Left lobe of liver (tissue), 2 donors: ENCODE data around the gene TICAM1. TPM values are rescaled to one million over a fixed set of nuclear protein-coding genes. Genes with fewer than 3 reads are reported as not detected.

Experiments
- ATAC-seq: fragments of 200-7000 bp; cut with Tn5 transposase; one replicate; pipeline ENCODE4 v1.9.1; 2020; ENCODE audit warnings: mild to moderate bottlenecking, moderate library complexity
- DNase-seq: peaks from one replicate; pipeline ENCODE4 v3.0.0-alpha.2; 2020; ENCODE audit warnings: low spot score
- total RNA-seq: library from RNA; stranded (reverse); gene quantifications from one replicate; pipeline ENCODE4 v1.2.1, GENCODE V29; 2021
- donor health status: DM: no; HTN: no; CAD: no; lungs with moderate emphysema.
- donor health status: DM: no; HTN: yes; CAD: no.

The TICAM1 gene
- total RNA-seq, 1 donor from 2014 or later, result 11.1 TPM

DNA sequence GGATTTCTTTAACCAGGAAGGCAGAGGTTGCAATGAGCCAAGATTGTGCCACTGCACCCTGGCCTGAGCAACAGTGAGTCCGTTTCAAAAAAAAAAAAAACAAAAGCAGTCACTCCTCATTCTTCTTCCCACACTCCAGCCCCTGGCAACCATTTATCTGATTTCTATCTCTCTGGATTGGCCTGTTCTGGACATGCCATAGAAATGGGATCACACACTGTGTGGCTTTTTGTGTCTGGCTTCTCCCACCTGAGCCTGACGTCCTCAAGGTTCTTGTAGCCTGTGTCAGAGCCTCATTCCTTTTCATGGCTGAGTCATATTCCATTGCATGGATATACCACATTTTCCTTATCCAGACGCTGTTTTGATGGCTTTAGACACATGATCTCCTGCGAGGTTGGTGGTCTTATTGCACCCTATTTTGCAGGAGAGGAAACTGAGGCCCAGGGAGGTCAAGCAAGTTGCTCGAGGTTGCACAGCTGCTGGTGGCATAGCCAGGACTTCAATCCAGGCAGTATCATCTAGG, 55.8 kb downstream of the TICAM1 start:
- ATAC-seq (no peak), DNase-seq (no peak)

DNA sequence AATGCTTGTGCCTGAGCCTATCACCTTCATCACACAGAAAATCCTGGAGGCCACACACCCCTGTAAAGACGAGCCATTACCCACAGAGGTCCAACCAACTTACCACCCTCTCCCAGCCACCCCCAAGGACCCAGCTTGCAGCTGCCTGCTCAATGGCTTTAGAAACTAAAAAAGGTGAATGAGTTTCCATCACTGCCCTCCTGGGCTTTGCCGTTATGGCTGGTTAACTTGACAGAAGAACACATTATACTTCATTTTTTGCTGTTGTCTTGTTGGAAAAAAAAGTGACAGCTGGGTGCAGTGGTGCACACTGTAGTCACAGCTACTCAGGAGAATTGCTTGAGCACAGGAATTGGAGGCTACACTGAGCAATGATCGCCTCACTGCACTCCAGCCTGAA, 57.4 kb downstream of the TICAM1 start:
- ATAC-seq (no peak), DNase-seq (no peak)

DNA sequence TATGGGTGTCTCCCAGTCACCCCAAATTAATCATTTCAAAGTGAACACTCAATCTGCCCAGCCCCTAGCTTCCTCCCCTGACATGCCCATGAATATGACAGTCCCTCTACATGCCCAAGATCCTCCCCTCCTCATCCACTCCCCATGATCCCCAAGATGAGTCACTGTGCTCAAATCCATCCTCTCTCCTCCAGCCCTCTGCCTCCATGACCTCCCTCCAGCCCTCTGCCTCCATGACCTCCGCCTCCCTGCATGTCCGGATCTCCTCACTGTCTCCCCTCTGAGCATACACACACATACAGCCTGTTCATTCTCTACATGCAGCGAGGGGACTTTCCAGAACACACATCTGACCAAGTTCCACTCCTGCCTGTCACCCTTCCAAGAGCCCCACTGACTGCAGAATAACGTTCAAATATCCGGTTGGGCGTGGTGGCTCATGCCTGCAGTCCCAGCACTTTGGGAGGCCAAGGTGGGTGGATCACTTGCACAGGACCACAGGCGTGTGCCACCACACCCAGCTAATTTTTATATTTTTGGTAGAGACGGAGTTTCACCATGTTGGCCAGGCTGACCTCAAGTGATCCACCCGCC, 58.4 kb downstream of the TICAM1 start:
- no peak for ATAC-seq
- DNase-seq, result no peak

DNA sequence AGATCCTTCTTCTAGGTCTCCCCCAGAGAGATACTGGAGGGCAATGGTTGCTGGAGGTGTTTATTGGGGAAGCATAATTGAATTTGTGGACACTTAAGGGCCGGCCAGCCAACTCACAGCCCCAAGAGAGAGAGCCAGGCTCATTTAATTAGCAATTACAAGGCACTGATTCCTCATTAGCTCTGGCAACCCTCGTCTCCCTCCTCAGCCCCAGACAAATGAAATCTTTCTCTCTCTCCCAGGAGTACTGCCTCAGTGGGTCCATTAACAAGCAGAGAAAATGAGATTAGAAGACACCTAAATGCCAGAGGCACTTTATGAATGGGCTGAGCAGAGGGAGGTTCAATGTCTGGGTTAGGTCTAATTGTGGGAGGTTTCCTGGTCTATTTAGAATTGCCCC, 58.9 kb downstream of the TICAM1 start:
- ATAC-seq, result no peak
- no peak for DNase-seq

DNA sequence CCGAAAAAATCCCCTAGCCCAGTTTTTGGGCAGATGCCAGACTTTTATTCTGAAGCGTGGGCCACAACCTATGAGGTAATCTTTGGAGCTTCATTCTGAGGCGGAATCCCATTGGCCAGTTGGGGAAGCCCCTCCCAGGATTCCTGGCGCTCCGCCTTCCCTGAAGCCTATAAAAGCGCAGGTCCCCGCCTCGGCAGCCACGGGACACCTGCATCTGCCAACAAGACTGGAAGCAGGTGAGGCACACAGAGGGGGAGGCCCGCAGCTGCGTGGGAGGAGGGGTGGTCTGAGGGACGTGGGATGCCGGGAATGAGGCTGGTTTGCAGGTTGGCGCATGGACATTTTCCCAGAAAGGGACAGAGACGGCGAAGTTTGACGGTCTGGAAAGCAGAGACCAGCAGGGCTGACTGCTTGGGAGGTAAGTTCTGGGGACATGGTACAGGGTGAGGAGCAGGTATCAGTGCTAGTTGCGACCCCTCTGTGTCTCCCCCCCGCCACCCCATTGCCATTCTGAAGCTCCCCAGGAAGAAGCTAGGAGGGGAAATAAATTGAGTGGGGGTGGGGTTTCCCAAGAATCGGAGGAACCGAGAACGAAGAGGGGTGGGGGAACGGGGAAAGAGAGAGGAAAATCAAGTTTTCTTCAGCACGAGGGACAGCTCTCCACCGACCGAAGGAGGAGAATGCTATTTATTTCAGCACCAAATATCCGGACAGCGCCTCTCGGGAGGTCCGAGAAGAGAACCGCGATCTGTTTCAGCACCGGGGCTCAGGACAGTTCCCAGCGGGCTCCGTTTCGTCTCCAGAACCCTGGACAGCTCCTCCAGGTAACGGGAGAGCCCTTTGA, 62.4 kb downstream of the TICAM1 start:
- ATAC-seq, result peak; percentile 99

More for the DNA sequence above, 62.4 kb downstream of the TICAM1 start:
- DNase-seq, result peak; percentile 74

Other genes with a start within 250 kb of the TICAM1 start
- 24.5 TPM for gene TNFAIP8L1, start 192.2 kb downstream of the TICAM1 start, total RNA-seq
- 85.4 TPM for gene MYDGF, start 161.4 kb downstream of the TICAM1 start, total RNA-seq
- gene DPP9, start 107.9 kb downstream of the TICAM1 start, total RNA-seq, result 61.3 TPM
- 6.2 TPM for gene FEM1A, start 40.0 kb downstream of the TICAM1 start, total RNA-seq
- 12.0 TPM for gene PLIN3, start 36.0 kb upstream of the TICAM1 start, total RNA-seq
- gene ARRDC5, start 71.2 kb upstream of the TICAM1 start, total RNA-seq, result not detected
- gene UHRF1, start 77.8 kb upstream of the TICAM1 start, total RNA-seq, result 0.45 TPM
- 38.1 TPM for gene KDM4B, start 137.4 kb upstream of the TICAM1 start, total RNA-seq